IMR-90 (cell line): Measurements from ENCODE around the gene NUAK1.

Experiments
- FOS ChIP-seq: fragments of 150-350 bp; IDR thresholded peaks from 2 replicates; pipeline ENCODE4 v1.6.1; 2016; ENCODE audit warnings: low read depth, low read length
- MXI1 ChIP-seq: IDR thresholded peaks from 2 replicates; pipeline ENCODE4 v1.6.1; 2012; ENCODE audit warnings: low read depth, mild to moderate bottlenecking, low read length, moderate library complexity, borderline replicate concordance
- POLR2A ChIP-seq: IDR thresholded peaks from 2 replicates; pipeline ENCODE4 v1.6.1; 2012; ENCODE audit warnings: mild to moderate bottlenecking, low read depth, low read length
- TF ChIP-seq, protein P1 (sequence below): conservative IDR thresholded peaks from 2 replicates; pipeline ENCODE4 v1.5.1; 2012; ENCODE audit warnings: mild to moderate bottlenecking, low read depth, low read length, improper control_type of control experiment
- TF ChIP-seq, protein P2 (sequence below): fragments of 150-350 bp; IDR thresholded peaks from 2 replicates; pipeline ENCODE4 v1.6.1; 2016; ENCODE audit warnings: low read depth, mild to moderate bottlenecking, low read length, moderate library complexity, borderline replicate concordance
- TF ChIP-seq, protein P3 (sequence below): fragments of 150-350 bp; IDR thresholded peaks from 2 replicates; pipeline ENCODE4 v1.6.1; 2017; ENCODE audit warnings: mild to moderate bottlenecking, antibody characterized with exemption, low read length, low read depth

DNA sequence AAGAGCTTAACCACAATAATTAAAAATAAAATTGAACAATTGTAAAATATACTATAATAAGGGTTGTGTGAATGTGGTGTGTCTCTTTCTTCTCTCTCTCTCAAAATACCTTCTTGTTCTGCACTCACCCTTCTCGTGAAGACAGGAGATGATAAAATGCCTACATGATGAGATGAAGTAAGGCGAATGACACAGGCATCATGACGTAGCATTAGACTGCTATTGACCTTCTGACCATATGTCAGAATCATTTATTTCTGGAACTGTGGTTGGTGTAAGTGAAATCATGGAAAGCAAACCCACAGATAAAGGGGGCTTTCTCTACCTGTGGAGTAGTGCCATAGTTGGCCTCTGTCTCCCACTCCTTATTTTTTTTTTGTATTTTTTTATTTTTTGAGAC, 37.8 kb upstream of the NUAK1 start:
- TF ChIP-seq, protein P1, sequence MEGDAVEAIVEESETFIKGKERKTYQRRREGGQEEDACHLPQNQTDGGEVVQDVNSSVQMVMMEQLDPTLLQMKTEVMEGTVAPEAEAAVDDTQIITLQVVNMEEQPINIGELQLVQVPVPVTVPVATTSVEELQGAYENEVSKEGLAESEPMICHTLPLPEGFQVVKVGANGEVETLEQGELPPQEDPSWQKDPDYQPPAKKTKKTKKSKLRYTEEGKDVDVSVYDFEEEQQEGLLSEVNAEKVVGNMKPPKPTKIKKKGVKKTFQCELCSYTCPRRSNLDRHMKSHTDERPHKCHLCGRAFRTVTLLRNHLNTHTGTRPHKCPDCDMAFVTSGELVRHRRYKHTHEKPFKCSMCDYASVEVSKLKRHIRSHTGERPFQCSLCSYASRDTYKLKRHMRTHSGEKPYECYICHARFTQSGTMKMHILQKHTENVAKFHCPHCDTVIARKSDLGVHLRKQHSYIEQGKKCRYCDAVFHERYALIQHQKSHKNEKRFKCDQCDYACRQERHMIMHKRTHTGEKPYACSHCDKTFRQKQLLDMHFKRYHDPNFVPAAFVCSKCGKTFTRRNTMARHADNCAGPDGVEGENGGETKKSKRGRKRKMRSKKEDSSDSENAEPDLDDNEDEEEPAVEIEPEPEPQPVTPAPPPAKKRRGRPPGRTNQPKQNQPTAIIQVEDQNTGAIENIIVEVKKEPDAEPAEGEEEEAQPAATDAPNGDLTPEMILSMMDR = no peak
- TF ChIP-seq, protein P2, sequence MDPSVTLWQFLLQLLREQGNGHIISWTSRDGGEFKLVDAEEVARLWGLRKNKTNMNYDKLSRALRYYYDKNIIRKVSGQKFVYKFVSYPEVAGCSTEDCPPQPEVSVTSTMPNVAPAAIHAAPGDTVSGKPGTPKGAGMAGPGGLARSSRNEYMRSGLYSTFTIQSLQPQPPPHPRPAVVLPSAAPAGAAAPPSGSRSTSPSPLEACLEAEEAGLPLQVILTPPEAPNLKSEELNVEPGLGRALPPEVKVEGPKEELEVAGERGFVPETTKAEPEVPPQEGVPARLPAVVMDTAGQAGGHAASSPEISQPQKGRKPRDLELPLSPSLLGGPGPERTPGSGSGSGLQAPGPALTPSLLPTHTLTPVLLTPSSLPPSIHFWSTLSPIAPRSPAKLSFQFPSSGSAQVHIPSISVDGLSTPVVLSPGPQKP = no peak
- TF ChIP-seq, protein P3, sequence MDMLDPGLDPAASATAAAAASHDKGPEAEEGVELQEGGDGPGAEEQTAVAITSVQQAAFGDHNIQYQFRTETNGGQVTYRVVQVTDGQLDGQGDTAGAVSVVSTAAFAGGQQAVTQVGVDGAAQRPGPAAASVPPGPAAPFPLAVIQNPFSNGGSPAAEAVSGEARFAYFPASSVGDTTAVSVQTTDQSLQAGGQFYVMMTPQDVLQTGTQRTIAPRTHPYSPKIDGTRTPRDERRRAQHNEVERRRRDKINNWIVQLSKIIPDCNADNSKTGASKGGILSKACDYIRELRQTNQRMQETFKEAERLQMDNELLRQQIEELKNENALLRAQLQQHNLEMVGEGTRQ = no peak
- TF ChIP-seq POLR2A (no peak), FOS (no peak), MXI1 (no peak)
